GM21717 (cell line): ENCODE measurements around the gene ETFDH.
"Not testable (repeated sequence)": the region's sequence is repeated elsewhere in the genome, so short reads cannot be mapped to it uniquely, and the experiment has no call there.

ENCODE experiments used
- ATAC-seq: cut with Tn5 transposase; IDR thresholded peaks from one replicate; pipeline ENCODE4 v1.9.1; 2021; ENCODE audit warnings: mild to moderate bottlenecking, moderate library complexity; ENCODE audit not compliant: unreplicated experiment

ETFDH gene

GRCh38 chr4:158750379-158750778 is 78.3 kb downstream of the ETFDH start:
- no peak for ATAC-seq

- no peak for ATAC-seq
Observed at GRCh38 chr4:158754385-158755180, 82.5 kb downstream of the ETFDH start.

GRCh38 chr4:158755819-158756218 is 83.7 kb downstream of the ETFDH start:
- not testable (repeated sequence) for ATAC-seq

- no peak for ATAC-seq
Observed at GRCh38 chr4:158756588-158756987, 84.5 kb downstream of the ETFDH start.

- no peak for ATAC-seq
Observed at GRCh38 chr4:158758142-158758541, 86.0 kb downstream of the ETFDH start.

GRCh38 chr4:158758703-158759102 is 86.6 kb downstream of the ETFDH start:
- ATAC-seq, result no peak
